Activated B cell treated with CpG ODN at 0.5 μM for 24 hours (primary cell): ENCODE results near the gene RPS24. TPM values are rescaled to one million over a fixed set of nuclear protein-coding genes. Genes with fewer than 3 reads are reported as not detected.

Experiments
- ATAC-seq: fragments of 200-7000 bp; cut with Tn5 transposase; one replicate; pipeline ENCODE4 v1.10.0; 2021; ENCODE audit warnings: low read depth, mild to moderate bottlenecking, moderate library complexity
- CTCF ChIA-PET: fragments of 350-600 bp; sonication (Branson Sonifier 250); formaldehyde crosslinking; loops from one replicate; lab custom pipeline; 2021; ENCODE audit warnings: antibody characterized with exemption; lab: Charles Lee
- POLR2A ChIA-PET: fragments of 350-600 bp; sonication (Branson Sonifier 250); formaldehyde crosslinking; loops from one replicate; lab custom pipeline; 2021; ENCODE audit warnings: antibody characterized with exemption; lab: Charles Lee
- DNase-seq: peaks from one replicate; pipeline ENCODE4 v3.0.0; 2022
- H3K27ac Mint-ChIP-seq: one replicate; pipeline ENCODE4 v1.8.0; 2020; ENCODE audit warnings: mixed read lengths
- H3K27me3 Mint-ChIP-seq: one replicate; pipeline ENCODE4 v1.8.0; 2021; ENCODE audit warnings: mixed read lengths
- H3K36me3 Mint-ChIP-seq: one replicate; pipeline ENCODE4 v1.8.0; 2021; ENCODE audit warnings: low read depth, mixed read lengths
- H3K4me1 Mint-ChIP-seq: one replicate; pipeline ENCODE4 v1.8.0; 2021; ENCODE audit warnings: mixed read lengths
- H3K4me3 Mint-ChIP-seq: one replicate; pipeline ENCODE4 v1.8.0; 2020; ENCODE audit warnings: mild to moderate bottlenecking, mixed read lengths
- H3K9me3 Mint-ChIP-seq: one replicate; pipeline ENCODE4 v1.8.0; 2020; ENCODE audit warnings: mixed read lengths
- CTCF ChIP-seq: fragments of 200-600 bp; IDR thresholded peaks from one replicate; pipeline ENCODE4 v1.8.0; 2022; ENCODE audit warnings: antibody characterized with exemption, mild to moderate bottlenecking
- intact Hi-C: fragments of 100-400 bp; cut with micrococcal nuclease; formaldehyde crosslinking; loops from one replicate; pipeline ENCODE4 v1.15.1; 2024
- total RNA-seq: library from RNA; stranded (reverse); gene quantifications from 2 replicates; pipeline ENCODE4 v1.2.3, GENCODE V29; 2022

RPS24 gene
- total RNA-seq, 1 donor from 2014 or later, result 2,004 TPM

GRCh38 chr10:78044179-78044578 is 10.5 kb downstream of the RPS24 start:
- POLR2A ChIA-PET, result interaction anchor here (0.8 to 1.0 kb wide), 2 partner anchors 10 to 14 kb away, joined by 3 to 6 read pairs; no protein-coding TSS in a partner anchor
- intact Hi-C loops, result loop anchor here (10.0 kb wide), 2 partner anchors 171 to 931 kb away; no protein-coding TSS in a partner anchor
- ATAC-seq, result no peak

GRCh38 chr10:78044699-78045098 is 11.0 kb downstream of the RPS24 start:
- ATAC-seq (no peak), DNase-seq (no peak)
- H3K4me3 Mint-ChIP-seq, result no peak overlapping the region
- no peak for TF ChIP-seq CTCF
- CTCF ChIA-PET, result interaction anchor here (6.0 kb wide), 1 partner anchor 1151 kb away, joined by 99 read pairs; no protein-coding TSS in a partner anchor
- H3K27ac Mint-ChIP-seq, result no peak overlapping the region
- intact Hi-C loops, result loop anchor here (5.0 to 10.0 kb wide), 4 partner anchors 170 to 1023 kb away; partner anchors contain the start of gene ZMIZ1
- H3K9me3 Mint-ChIP-seq, result no peaks in the 10 kb centered on the region
- POLR2A ChIA-PET, result interaction anchor here (0.8 to 1.5 kb wide), 4 partner anchors 11 to 1214 kb away, joined by 3 to 6 read pairs (median 3); no protein-coding TSS in a partner anchor
- H3K27me3 Mint-ChIP-seq, result no peaks in the 10 kb centered on the region
- H3K36me3 Mint-ChIP-seq, result peaks cover 46% of the 10 kb centered on the region
- peaks cover 34% of the 10 kb centered on the region for H3K4me1 Mint-ChIP-seq

More at GRCh38 chr10:78044179-78044578, 10.5 kb downstream of the RPS24 start:
- Mint-ChIP-seq H3K4me1 (peaks cover 36% of the 10 kb centered on the region), H3K4me3 (no peak overlapping the region), H3K27me3 (no peaks in the 10 kb centered on the region), H3K27ac (peak overlapping the region; percentile 3), H3K9me3 (no peaks in the 10 kb centered on the region), H3K36me3 (peaks cover 51% of the 10 kb centered on the region)
- DNase-seq, result no peak
- CTCF ChIA-PET, result interaction anchor here (6.0 kb wide), 1 partner anchor 1152 kb away, joined by 99 read pairs; no protein-coding TSS in a partner anchor
- no peak for TF ChIP-seq CTCF

- POLR2A ChIA-PET, result interaction anchor here (1.0 to 1.5 kb wide), 3 partner anchors 11 to 1213 kb away, joined by 3 read pairs; no protein-coding TSS in a partner anchor
- Mint-ChIP-seq H3K9me3 (no peaks in the 10 kb centered on the region), H3K27ac (peak overlapping the region; percentile 59), H3K4me3 (no peak overlapping the region), H3K36me3 (peaks cover 41% of the 10 kb centered on the region), H3K27me3 (no peaks in the 10 kb centered on the region), H3K4me1 (peaks cover 30% of the 10 kb centered on the region)
- CTCF ChIA-PET, result interaction anchor here (6.0 kb wide), 1 partner anchor 1151 kb away, joined by 99 read pairs; no protein-coding TSS in a partner anchor
- intact Hi-C loops, result loop anchor here (5.0 to 10.0 kb wide), 4 partner anchors 170 to 1022 kb away; partner anchors contain the start of gene ZMIZ1
- DNase-seq (no peak), ATAC-seq (peak; percentile 77)
- TF ChIP-seq CTCF, result no peak
Observed at GRCh38 chr10:78045237-78045636, 11.6 kb downstream of the RPS24 start.

GRCh38 chr10:78045856-78046255 is 12.2 kb downstream of the RPS24 start:
- CTCF ChIA-PET, result interaction anchor here (0.7 to 6.0 kb wide), 5 partner anchors 199 to 1157 kb away, joined by 3 to 99 read pairs (median 5); no protein-coding TSS in a partner anchor
- no peak for ATAC-seq
- Mint-ChIP-seq H3K4me3 (no peak overlapping the region), H3K9me3 (no peaks in the 10 kb centered on the region), H3K4me1 (peaks cover 30% of the 10 kb centered on the region), H3K36me3 (peaks cover 35% of the 10 kb centered on the region), H3K27ac (no peak overlapping the region), H3K27me3 (no peaks in the 10 kb centered on the region)
- POLR2A ChIA-PET, result interaction anchor here (0.7 to 1.5 kb wide), 3 partner anchors 10 to 1213 kb away, joined by 3 read pairs; no protein-coding TSS in a partner anchor
- intact Hi-C loops, result loop anchor here (2.0 to 10.0 kb wide), 5 partner anchors 169 to 1021 kb away; partner anchors contain the start of gene ZMIZ1
- no peak for DNase-seq
- TF ChIP-seq CTCF, result no peak

GRCh38 chr10:78046711-78047269 is 13.1 kb downstream of the RPS24 start:
- Mint-ChIP-seq H3K27me3 (no peaks in the 10 kb centered on the region), H3K4me3 (no peak overlapping the region), H3K36me3 (peaks cover 25% of the 10 kb centered on the region), H3K9me3 (no peaks in the 10 kb centered on the region), H3K27ac (no peak overlapping the region), H3K4me1 (peaks cover 22% of the 10 kb centered on the region)
- TF ChIP-seq CTCF, result no peak
- ATAC-seq (no peak), DNase-seq (no peak)
- ChIA-PET POLR2A (interaction anchor here (0.7 to 1.1 kb wide), 2 partner anchors 27 to 1148 kb away, joined by 3 to 5 read pairs; no protein-coding TSS in a partner anchor), CTCF (interaction anchor here (0.6 to 6.0 kb wide), 16 partner anchors 11 to 1327 kb away, joined by 3 to 99 read pairs (median 3); partner anchors contain the start of gene POLR3A)
- intact Hi-C loops, result loop anchor here (1.0 to 10.0 kb wide), 8 partner anchors 168 to 1149 kb away; partner anchors contain the start of gene ZMIZ1
